ENCODE measurements around the gene LRRC3C.

DNA sequence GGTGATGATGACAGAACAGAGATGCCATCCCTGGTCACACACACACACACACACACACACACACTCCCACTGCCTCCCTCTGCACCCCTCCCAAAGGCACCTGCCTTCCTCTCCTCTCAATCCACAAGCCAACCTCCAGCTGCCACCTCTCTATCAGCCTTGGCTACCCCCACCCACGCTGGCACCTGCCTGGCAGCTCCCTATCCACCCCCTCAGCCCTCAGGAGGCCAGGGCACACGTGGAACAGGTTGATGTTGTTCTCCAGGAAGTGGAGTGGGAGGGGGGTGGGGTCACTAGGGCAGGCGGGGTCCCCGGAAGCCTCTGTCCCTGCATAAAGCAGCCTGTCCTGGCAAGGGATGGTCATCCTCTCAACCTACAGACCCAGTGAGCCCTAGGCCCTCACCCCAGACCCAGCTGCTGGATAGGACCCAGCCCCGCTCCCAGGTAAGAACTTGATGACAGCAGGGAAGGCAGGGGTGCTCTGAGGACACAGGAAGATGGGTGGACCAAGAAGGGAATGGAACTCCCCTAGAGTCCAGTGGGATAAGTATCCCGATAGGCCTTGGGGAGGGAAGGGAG, 35.2 kb downstream of the LRRC3C start, which contains the start of gene GSDMA:
- TF ChIP-seq POLR2AphosphoS5 (IDR thresholded peaks at IDR 0.05) (no peak), POLR2A (IDR thresholded peaks at IDR 0.05) (no peak)
- TF ChIP-seq, protein P1, sequence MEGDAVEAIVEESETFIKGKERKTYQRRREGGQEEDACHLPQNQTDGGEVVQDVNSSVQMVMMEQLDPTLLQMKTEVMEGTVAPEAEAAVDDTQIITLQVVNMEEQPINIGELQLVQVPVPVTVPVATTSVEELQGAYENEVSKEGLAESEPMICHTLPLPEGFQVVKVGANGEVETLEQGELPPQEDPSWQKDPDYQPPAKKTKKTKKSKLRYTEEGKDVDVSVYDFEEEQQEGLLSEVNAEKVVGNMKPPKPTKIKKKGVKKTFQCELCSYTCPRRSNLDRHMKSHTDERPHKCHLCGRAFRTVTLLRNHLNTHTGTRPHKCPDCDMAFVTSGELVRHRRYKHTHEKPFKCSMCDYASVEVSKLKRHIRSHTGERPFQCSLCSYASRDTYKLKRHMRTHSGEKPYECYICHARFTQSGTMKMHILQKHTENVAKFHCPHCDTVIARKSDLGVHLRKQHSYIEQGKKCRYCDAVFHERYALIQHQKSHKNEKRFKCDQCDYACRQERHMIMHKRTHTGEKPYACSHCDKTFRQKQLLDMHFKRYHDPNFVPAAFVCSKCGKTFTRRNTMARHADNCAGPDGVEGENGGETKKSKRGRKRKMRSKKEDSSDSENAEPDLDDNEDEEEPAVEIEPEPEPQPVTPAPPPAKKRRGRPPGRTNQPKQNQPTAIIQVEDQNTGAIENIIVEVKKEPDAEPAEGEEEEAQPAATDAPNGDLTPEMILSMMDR (IDR thresholded peaks at IDR 0.05 in 8 of 11, conservative IDR thresholded peaks at IDR 0.05 in 3 of 11), result no peak
